ENCODE results near the gene NPC1L1. TPM values are rescaled to one million over a fixed set of nuclear protein-coding genes. Genes with fewer than 3 reads are reported as not detected.
A peak's percentile ranks its signal among the peaks of the same experiment; 100 is the strongest.

The NPC1L1 gene
- polyA plus RNA-seq, 1 donor from 2014 or later: not detected

- H2AFZ ChIP-seq (ENCODE audit: low read depth, low read length): no peak overlapping the region
- H3K9me3 ChIP-seq (ENCODE audit: low read length): no peaks in the 10 kb centered on the region
- H3K27ac ChIP-seq (ENCODE audit: low read length): no peak overlapping the region
- no peaks in the 10 kb centered on the region for H3K27me3 ChIP-seq (ENCODE audit: insufficient read depth, low read depth, low read length)
- no peaks in the 10 kb centered on the region for H3K36me3 ChIP-seq (ENCODE audit: insufficient read depth, low read length)
- peak overlapping the region; percentile 84 for H3K9ac ChIP-seq (ENCODE audit: low read length)
- TF ChIP-seq SMC3 (conservative IDR thresholded peaks at IDR 0.05; ENCODE audit: poor library complexity) (no peak), TAF1 (IDR thresholded peaks at IDR 0.05; ENCODE audit: low read depth) (no peak), RAD21 (conservative IDR thresholded peaks at IDR 0.05) (no peak), POLR2AphosphoS5 (IDR thresholded peaks at IDR 0.05) (no peak), EP300 (conservative IDR thresholded peaks at IDR 0.05; ENCODE audit: poor library complexity, severe bottlenecking) (no peak), EZH2 (IDR thresholded peaks at IDR 0.05; ENCODE audit: borderline replicate concordance, insufficient read depth, low read length, poor library complexity, severe bottlenecking) (no peak)
- TF ChIP-seq, protein P1, sequence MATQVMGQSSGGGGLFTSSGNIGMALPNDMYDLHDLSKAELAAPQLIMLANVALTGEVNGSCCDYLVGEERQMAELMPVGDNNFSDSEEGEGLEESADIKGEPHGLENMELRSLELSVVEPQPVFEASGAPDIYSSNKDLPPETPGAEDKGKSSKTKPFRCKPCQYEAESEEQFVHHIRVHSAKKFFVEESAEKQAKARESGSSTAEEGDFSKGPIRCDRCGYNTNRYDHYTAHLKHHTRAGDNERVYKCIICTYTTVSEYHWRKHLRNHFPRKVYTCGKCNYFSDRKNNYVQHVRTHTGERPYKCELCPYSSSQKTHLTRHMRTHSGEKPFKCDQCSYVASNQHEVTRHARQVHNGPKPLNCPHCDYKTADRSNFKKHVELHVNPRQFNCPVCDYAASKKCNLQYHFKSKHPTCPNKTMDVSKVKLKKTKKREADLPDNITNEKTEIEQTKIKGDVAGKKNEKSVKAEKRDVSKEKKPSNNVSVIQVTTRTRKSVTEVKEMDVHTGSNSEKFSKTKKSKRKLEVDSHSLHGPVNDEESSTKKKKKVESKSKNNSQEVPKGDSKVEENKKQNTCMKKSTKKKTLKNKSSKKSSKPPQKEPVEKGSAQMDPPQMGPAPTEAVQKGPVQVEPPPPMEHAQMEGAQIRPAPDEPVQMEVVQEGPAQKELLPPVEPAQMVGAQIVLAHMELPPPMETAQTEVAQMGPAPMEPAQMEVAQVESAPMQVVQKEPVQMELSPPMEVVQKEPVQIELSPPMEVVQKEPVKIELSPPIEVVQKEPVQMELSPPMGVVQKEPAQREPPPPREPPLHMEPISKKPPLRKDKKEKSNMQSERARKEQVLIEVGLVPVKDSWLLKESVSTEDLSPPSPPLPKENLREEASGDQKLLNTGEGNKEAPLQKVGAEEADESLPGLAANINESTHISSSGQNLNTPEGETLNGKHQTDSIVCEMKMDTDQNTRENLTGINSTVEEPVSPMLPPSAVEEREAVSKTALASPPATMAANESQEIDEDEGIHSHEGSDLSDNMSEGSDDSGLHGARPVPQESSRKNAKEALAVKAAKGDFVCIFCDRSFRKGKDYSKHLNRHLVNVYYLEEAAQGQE (IDR thresholded peaks at IDR 0.05; ENCODE audit: borderline replicate concordance): no peak
- TF ChIP-seq, protein P2, sequence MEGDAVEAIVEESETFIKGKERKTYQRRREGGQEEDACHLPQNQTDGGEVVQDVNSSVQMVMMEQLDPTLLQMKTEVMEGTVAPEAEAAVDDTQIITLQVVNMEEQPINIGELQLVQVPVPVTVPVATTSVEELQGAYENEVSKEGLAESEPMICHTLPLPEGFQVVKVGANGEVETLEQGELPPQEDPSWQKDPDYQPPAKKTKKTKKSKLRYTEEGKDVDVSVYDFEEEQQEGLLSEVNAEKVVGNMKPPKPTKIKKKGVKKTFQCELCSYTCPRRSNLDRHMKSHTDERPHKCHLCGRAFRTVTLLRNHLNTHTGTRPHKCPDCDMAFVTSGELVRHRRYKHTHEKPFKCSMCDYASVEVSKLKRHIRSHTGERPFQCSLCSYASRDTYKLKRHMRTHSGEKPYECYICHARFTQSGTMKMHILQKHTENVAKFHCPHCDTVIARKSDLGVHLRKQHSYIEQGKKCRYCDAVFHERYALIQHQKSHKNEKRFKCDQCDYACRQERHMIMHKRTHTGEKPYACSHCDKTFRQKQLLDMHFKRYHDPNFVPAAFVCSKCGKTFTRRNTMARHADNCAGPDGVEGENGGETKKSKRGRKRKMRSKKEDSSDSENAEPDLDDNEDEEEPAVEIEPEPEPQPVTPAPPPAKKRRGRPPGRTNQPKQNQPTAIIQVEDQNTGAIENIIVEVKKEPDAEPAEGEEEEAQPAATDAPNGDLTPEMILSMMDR (IDR thresholded peaks at IDR 0.05; ENCODE audit: poor library complexity, severe bottlenecking): no peak
- H3K79me2 ChIP-seq (replicated peaks; ENCODE audit: insufficient read depth, low read length): peaks cover 9% of the 10 kb centered on the region
- H3K4me3 ChIP-seq (ENCODE audit: low read length): peak overlapping the region; percentile 87
- no peaks in the 10 kb centered on the region for H3F3A ChIP-seq (ENCODE audit: insufficient read depth, low read length, poor library complexity, severe bottlenecking)
- no peaks in the 10 kb centered on the region for H3K9me2 ChIP-seq (ENCODE audit: insufficient read depth, low read length)
- no peaks in the 10 kb centered on the region for H4K20me1 ChIP-seq (ENCODE audit: insufficient read depth)
- H3K4me2 ChIP-seq (ENCODE audit: low read length): peak overlapping the region; percentile 77
Observed at GRCh38 chr7:44572771-44573170, 31.6 kb upstream of the NPC1L1 start.

DNA sequence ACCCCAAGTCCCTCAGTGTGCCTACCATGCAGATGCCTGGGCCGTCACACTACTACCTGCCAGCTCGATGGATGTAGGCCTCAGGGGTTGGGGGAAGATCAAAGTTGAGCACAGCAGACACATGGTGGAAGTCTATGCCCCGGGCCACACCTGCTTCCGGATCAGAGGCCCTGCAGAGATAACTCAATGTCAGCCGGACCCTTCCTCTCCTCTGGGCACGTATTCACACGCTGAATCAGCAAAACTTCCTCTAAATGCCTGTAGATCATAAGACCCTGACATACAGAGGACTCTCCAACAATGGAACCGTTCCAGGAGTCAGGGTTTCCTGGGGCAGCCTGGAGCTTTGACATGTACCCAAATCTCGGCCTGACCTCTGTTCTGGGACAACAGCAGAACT is 28.8 kb upstream of the NPC1L1 start:
- Histone ChIP-seq H3K9me2 (ENCODE audit: insufficient read depth, low read length) (no peaks in the 10 kb centered on the region), H4K20me1 (ENCODE audit: insufficient read depth) (no peaks in the 10 kb centered on the region), H2AFZ (ENCODE audit: low read depth, low read length) (no peak overlapping the region), H3K9ac (ENCODE audit: low read length) (no peak overlapping the region), H3K4me2 (ENCODE audit: low read length) (no peak overlapping the region), H3K79me2 (replicated peaks; ENCODE audit: insufficient read depth, low read length) (peaks cover 9% of the 10 kb centered on the region), H3K36me3 (ENCODE audit: insufficient read depth, low read length) (no peaks in the 10 kb centered on the region), H3K27ac (ENCODE audit: low read length) (no peak overlapping the region), H3K4me3 (ENCODE audit: low read length) (no peak overlapping the region), H3K9me3 (ENCODE audit: low read length) (no peaks in the 10 kb centered on the region), H3F3A (ENCODE audit: insufficient read depth, low read length, poor library complexity, severe bottlenecking) (no peaks in the 10 kb centered on the region), H3K27me3 (ENCODE audit: insufficient read depth, low read depth, low read length) (no peaks in the 10 kb centered on the region)
- TF ChIP-seq EP300 (conservative IDR thresholded peaks at IDR 0.05; ENCODE audit: poor library complexity, severe bottlenecking) (no peak), SMC3 (conservative IDR thresholded peaks at IDR 0.05; ENCODE audit: poor library complexity) (no peak), POLR2AphosphoS5 (IDR thresholded peaks at IDR 0.05) (no peak), RAD21 (conservative IDR thresholded peaks at IDR 0.05) (no peak), MXI1 (conservative IDR thresholded peaks at IDR 0.05; ENCODE audit: poor library complexity, severe bottlenecking) (no peak), TAF1 (IDR thresholded peaks at IDR 0.05; ENCODE audit: low read depth) (no peak), EZH2 (IDR thresholded peaks at IDR 0.05; ENCODE audit: borderline replicate concordance, insufficient read depth, low read length, poor library complexity, severe bottlenecking) (no peak)
- TF ChIP-seq, protein P2 (IDR thresholded peaks at IDR 0.05; ENCODE audit: poor library complexity, severe bottlenecking): no peak
- TF ChIP-seq, protein P1 (IDR thresholded peaks at IDR 0.05; ENCODE audit: borderline replicate concordance): no peak

Measured in neural cell (in vitro differentiated cells).